HCT116 (cell line): ENCODE results near the gene BCO2. TPM values are rescaled to one million over a fixed set of nuclear protein-coding genes. Genes with fewer than 3 reads are reported as not detected.

Source experiments
- ATAC-seq: fragments of 200-7000 bp; cut with Tn5 transposase; 2 replicates; pipeline ENCODE4 v1.9.1; 2020; ENCODE audit warnings: mild to moderate bottlenecking, moderate library complexity
- BruUV-seq: library from RNA; stranded (reverse); fragments of 400-500 nt; replicated peaks from 2 replicates; lab custom pipeline; 2021; lab: Mats Ljungman, UMichigan
- CTCF ChIA-PET: fragments of 300-600 bp; sonication (Branson Sonifier 250); formaldehyde crosslinking; loops from one replicate; lab custom pipeline; 2021; ENCODE audit warnings: antibody characterized with exemption; lab: Charles Lee
- POLR2A ChIA-PET: fragments of 300-600, 350-600 bp; sonication (Branson Sonifier 250); formaldehyde crosslinking; loops from one replicate; lab custom pipeline; 2021; ENCODE audit warnings: antibody characterized with exemption; lab: Charles Lee
- RAD21 ChIA-PET, 2 experiments: fragments of 300-600 bp; sonication (Branson Sonifier 250); formaldehyde crosslinking; loops; one replicate each; lab custom pipeline; 2023; ENCODE audit warnings: low total read pairs in 2 of 2; ENCODE audit not compliant: uncharacterized antibody in 2 of 2, unreplicated experiment in 2 of 2, low non-redundant PET in 1 of 2; lab: Charles Lee
- DNase-seq: peaks from one replicate; pipeline ENCODE4 v3.0.0-alpha.2; 2010; ENCODE audit warnings: low read depth, low spot score
- H2AFZ ChIP-seq: fragments of 200-600 bp; shearing (Covaris generic), sonication (generic); 2 replicates; pipeline ENCODE4 v1.6.1; 2017; ENCODE audit warnings: low read depth, mixed run types, mixed read lengths, antibody characterized with exemption, low read length; ENCODE audit not compliant: poor library complexity, severe bottlenecking
- H3K27ac ChIP-seq: 2 replicates; pipeline ENCODE4 v1.5.1; 2012; ENCODE audit warnings: low read depth, low read length
- H3K27me3 ChIP-seq: fragments of 200-600 bp; sonication (generic); 2 replicates; pipeline ENCODE4 v1.6.1; 2016; ENCODE audit warnings: mixed run types, low read length, mixed read lengths; ENCODE audit not compliant: insufficient read depth
- H3K36me3 ChIP-seq, 2 experiments: fragments of 200-500 bp in 1 of 2; fragments of 200-600 bp in 1 of 2; sonication (Bioruptor generic) in 1 of 2; sonication (generic) in 1 of 2; 2 replicates each; pipeline versions ENCODE4 v1.5.1 to v1.6.1; 2014 to 2016; ENCODE audit warnings: low read length in 2 of 2, inconsistent platforms in 1 of 2, mixed read lengths in 1 of 2, mixed run types in 1 of 2; ENCODE audit not compliant: insufficient read depth in 2 of 2, control insufficient read depth in 1 of 2
- H3K4me1 ChIP-seq, 2 experiments: fragments of 200-600 bp in 1 of 2; sonication (generic) in 1 of 2; 2 replicates each; pipeline versions ENCODE4 v1.5.1 to v1.6.1; 2012 to 2017; ENCODE audit warnings: low read length in 2 of 2, inconsistent platforms in 1 of 2, mild to moderate bottlenecking in 1 of 2, mixed read lengths in 1 of 2, mixed run types in 1 of 2, moderate library complexity in 1 of 2; ENCODE audit not compliant: insufficient read depth in 2 of 2, control insufficient read depth in 1 of 2
- H3K4me2 ChIP-seq: fragments of 200-600 bp; sonication (generic); 2 replicates; pipeline ENCODE4 v1.6.1; 2017; ENCODE audit warnings: mixed run types, low read length, mixed read lengths
- H3K4me3 ChIP-seq, 2 experiments: fragments of 200-600 bp in 1 of 2; sonication (generic) in 1 of 2; replicated peaks in 1 of 2; 2 replicates each; pipeline ENCODE4 v1.5.1; 2011 to 2016; ENCODE audit warnings: low read length in 2 of 2, control low read depth in 1 of 2, low read depth in 1 of 2, mild to moderate bottlenecking in 1 of 2, mixed read lengths in 1 of 2, mixed run types in 1 of 2
- H3K79me2 ChIP-seq: fragments of 200-600 bp; sonication (generic); 2 replicates; pipeline ENCODE4 v1.6.1; 2017; ENCODE audit warnings: mild to moderate bottlenecking, mixed run types, low read length, moderate library complexity, mixed read lengths; ENCODE audit not compliant: insufficient read depth
- H3K9ac ChIP-seq: fragments of 200-600 bp; sonication (generic); 2 replicates; pipeline ENCODE4 v1.6.1; 2016; ENCODE audit warnings: low read length, mixed read lengths
- H3K9me2 ChIP-seq: fragments of 200-600 bp; sonication (generic), shearing (Covaris generic); 2 replicates; pipeline ENCODE4 v1.6.1; 2017; ENCODE audit warnings: mixed run types, mild to moderate bottlenecking, moderate library complexity; ENCODE audit not compliant: insufficient read depth
- H3K9me3 ChIP-seq, 2 experiments: fragments of 200-500 bp in 1 of 2; fragments of 200-600 bp in 1 of 2; sonication (Bioruptor generic) in 1 of 2; sonication (generic) in 1 of 2; 2 replicates each; pipeline ENCODE4 v1.6.1; 2014 to 2017; ENCODE audit warnings: low read length in 2 of 2, mixed read lengths in 2 of 2, inconsistent platforms in 1 of 2, low read depth in 1 of 2, mild to moderate bottlenecking in 1 of 2, mixed run types in 1 of 2, moderate library complexity in 1 of 2; ENCODE audit not compliant: control insufficient read depth in 1 of 2, insufficient read depth in 1 of 2
- H4K20me1 ChIP-seq: fragments of 200-600 bp; sonication (generic), shearing (Covaris generic); 2 replicates; pipeline ENCODE4 v1.6.1; 2017; ENCODE audit warnings: mixed run types, mild to moderate bottlenecking, moderate library complexity; ENCODE audit not compliant: insufficient read depth
- CBX3 ChIP-seq: IDR thresholded peaks from 2 replicates; pipeline ENCODE4 v1.6.1; 2012; ENCODE audit warnings: low read depth
- CEBPB ChIP-seq: IDR thresholded peaks from 2 replicates; pipeline ENCODE4 v1.6.1; 2012; ENCODE audit warnings: low read depth
- EGR1 ChIP-seq: IDR thresholded peaks from 2 replicates; pipeline ENCODE4 v1.6.1; 2012; ENCODE audit warnings: low read depth
- EZH2 ChIP-seq: fragments of 200-600 bp; sonication (generic); IDR thresholded peaks from 2 replicates; pipeline ENCODE4 v1.6.1; 2017; ENCODE audit warnings: antibody characterized with exemption, mixed run types
- JUND ChIP-seq: IDR thresholded peaks from 2 replicates; pipeline ENCODE4 v1.6.1; 2012
- MAX ChIP-seq: IDR thresholded peaks from 2 replicates; pipeline ENCODE4 v1.6.1; 2012
- POLR2AphosphoS5 ChIP-seq: IDR thresholded peaks from 2 replicates; pipeline ENCODE4 v1.6.1; 2011; ENCODE audit warnings: mild to moderate bottlenecking, low read depth, low read length, moderate library complexity
- SP1 ChIP-seq: IDR thresholded peaks from 2 replicates; pipeline ENCODE4 v1.6.1; 2012; ENCODE audit warnings: low read depth
- SRF ChIP-seq: IDR thresholded peaks from 2 replicates; pipeline ENCODE4 v1.6.1; 2012; ENCODE audit warnings: low read depth
- ZFX ChIP-seq: fragments of 450-650 bp; IDR thresholded peaks from 2 replicates; pipeline ENCODE4 v1.6.1; 2017
- intact Hi-C: fragments of 100-400 bp; cut with micrococcal nuclease; formaldehyde crosslinking; loops from 2 replicates; pipeline ENCODE4 v1.10.0; 2022
- total RNA-seq: library from RNA; stranded (reverse); gene quantifications from one replicate; pipeline ENCODE4 v1.2.1, GENCODE V29; 2021; ENCODE audit not compliant: unreplicated experiment

BCO2 gene
- total RNA-seq, 1 experiment from 2014 or later, result 4.0 TPM

GRCh38 chr11:112156956-112157766, 18.2 kb upstream of the BCO2 start (continued):
- TF ChIP-seq JUND (peak; percentile 99), POLR2AphosphoS5 (peak; percentile 61; the same call in 1 of the 2 replicates), MAX (peak; percentile 76; the same call in 1 of the 2 replicates), ZFX (no peak), EZH2 (no peak), CBX3 (peak; percentile 83)
- TF ChIP-seq, all 23 proteins: peak for 15

- H3K79me2 ChIP-seq, result peaks cover 87% of the 10 kb centered on the region
- BruUV-seq, result no TSS peak
- intact Hi-C loops, result loop anchor here (5.0 kb wide), 2 partner anchors 37 to 282 kb away; partner anchors contain the start of genes CFAP68 and FDXACB1
- H3K27ac ChIP-seq, result peak overlapping the region; percentile 86
- peak overlapping the region in 1 of 2 experiments; percentile 21; a peak in 2 of 4 replicates for H3K4me3 ChIP-seq
- H3K9ac ChIP-seq, result peak overlapping the region; percentile 30
- no peaks in the 10 kb centered on the region for H4K20me1 ChIP-seq
- ATAC-seq, result no peak
- TF ChIP-seq CEBPB, result no peak
- TF ChIP-seq EGR1, result no peak
- TF ChIP-seq SRF, result no peak
- no peak for TF ChIP-seq SP1
- no peak for TF ChIP-seq POLR2AphosphoS5
- no peaks in the 10 kb centered on the region for H3K9me2 ChIP-seq
- RAD21 ChIA-PET, result interaction anchor here in 1 of 2 experiments (0.7 kb wide), 1 partner anchor 39 kb away, joined by 4 read pairs; no protein-coding TSS in a partner anchor
- H3K4me1 ChIP-seq, result peaks cover 47 to 86% of the 10 kb centered on the region in 2 experiments
- CTCF ChIA-PET, result no interaction called here
- POLR2A ChIA-PET, result no interaction called here
- H3K4me2 ChIP-seq, result peak overlapping the region; percentile 76
- H3K27me3 ChIP-seq, result no peaks in the 10 kb centered on the region
- H3K36me3 ChIP-seq, result peaks cover 0 to 20% of the 10 kb centered on the region in 2 experiments; a peak in 2 of 4 replicates
- H2AFZ ChIP-seq, result no peak overlapping the region
- H3K9me3 ChIP-seq, result no peaks in the 10 kb centered on the region
- no peak for DNase-seq
Measured at GRCh38 chr11:112159098-112160065, 15.9 kb upstream of the BCO2 start.
